Esophagus muscularis mucosa (tissue), 4 donors: ENCODE measurements around the gene EMSY. TPM values are rescaled to one million over a fixed set of nuclear protein-coding genes. Genes with fewer than 3 reads are reported as not detected.

Experiments
- DNase-seq: peaks from one replicate; pipeline ENCODE4 v3.0.0-alpha.2; 2017; ENCODE audit errors: extremely low spot score
- H3K27ac ChIP-seq, 4 donors: fragments of 200-600 bp; sonication (generic); replicated peaks in 1 of 4; 1 replicate in 3 of 4; 2 replicates in 1 of 4; pipeline ENCODE4 v1.5.1; 2016 to 2019; ENCODE audit warnings: mild to moderate bottlenecking in 1 of 4
- H3K27me3 ChIP-seq, 4 donors: fragments of 200-600 bp; sonication (generic); one replicate each; pipeline versions ENCODE4 v1.5.1 to v1.6.0; 2016 to 2019
- H3K36me3 ChIP-seq, 4 donors: fragments of 200-600 bp; sonication (generic); one replicate each; pipeline ENCODE4 v1.5.1; 2016 to 2019
- H3K4me1 ChIP-seq, 4 donors: fragments of 200-600 bp; sonication (generic); one replicate each; pipeline ENCODE4 v1.5.1; 2016 to 2019
- H3K4me3 ChIP-seq, 4 donors: fragments of 200-600 bp; sonication (generic); 1 replicate in 2 of 4; 2 replicates in 2 of 4; pipeline ENCODE4 v1.5.1; 2016 to 2019; ENCODE audit warnings: mild to moderate bottlenecking in 4 of 4, moderate library complexity in 1 of 4
- H3K9me3 ChIP-seq, 4 donors: fragments of 200-600 bp; sonication (generic); 1 replicate in 3 of 4; 2 replicates in 1 of 4; pipeline ENCODE4 v1.5.1; 2016 to 2019
- EP300 ChIP-seq: sonication (generic); formaldehyde crosslinking; IDR thresholded peaks from one replicate; pipeline ENCODE4 v1.6.1; 2017; ENCODE audit warnings: antibody characterized with exemption
- POLR2A ChIP-seq: fragments of 450-650 bp; IDR thresholded peaks from one replicate; pipeline ENCODE4 v1.6.1; 2017; ENCODE audit warnings: antibody characterized with exemption, moderate library complexity, mild to moderate bottlenecking, low read depth
- POLR2AphosphoS5 ChIP-seq, 2 donors: sonication (generic); formaldehyde crosslinking; IDR thresholded peaks; one replicate each; pipeline ENCODE4 v1.6.1; 2017; ENCODE audit warnings: antibody characterized with exemption in 2 of 2
- WGBS: methylation state at CpG from one replicate; pipeline ENCODE4 v1.1.5; 2018; 5-methylcytosine and 5-hydroxymethylcytosine counted together
- intact Hi-C: fragments of 100-400 bp; cut with DNase I; formaldehyde crosslinking; loops from one replicate; pipeline ENCODE4 v1.15.1; 2023
- total RNA-seq, 4 donors: library from RNA; depleted of rRNA; stranded (reverse); fragments of >200 nt; gene quantifications; one replicate each; pipeline versions ENCODE4 v1.1.0 to v1.2.1, GENCODE V29; 2016
- TF ChIP-seq, protein P1 (sequence below), 3 experiments: fragments of 200-600 bp in 2 of 3; fragments of 450-650 bp in 1 of 3; sonication (generic) in 2 of 3; IDR thresholded peaks; one replicate each; pipeline ENCODE4 v1.5.1; 2017 to 2019; ENCODE audit warnings: antibody characterized with exemption in 3 of 3, mild to moderate bottlenecking in 2 of 3, moderate library complexity in 1 of 3

Gene EMSY
- total RNA-seq, 4 donors from 2014 or later = 17.1 to 34.6 (median 27.6) TPM

DNA sequence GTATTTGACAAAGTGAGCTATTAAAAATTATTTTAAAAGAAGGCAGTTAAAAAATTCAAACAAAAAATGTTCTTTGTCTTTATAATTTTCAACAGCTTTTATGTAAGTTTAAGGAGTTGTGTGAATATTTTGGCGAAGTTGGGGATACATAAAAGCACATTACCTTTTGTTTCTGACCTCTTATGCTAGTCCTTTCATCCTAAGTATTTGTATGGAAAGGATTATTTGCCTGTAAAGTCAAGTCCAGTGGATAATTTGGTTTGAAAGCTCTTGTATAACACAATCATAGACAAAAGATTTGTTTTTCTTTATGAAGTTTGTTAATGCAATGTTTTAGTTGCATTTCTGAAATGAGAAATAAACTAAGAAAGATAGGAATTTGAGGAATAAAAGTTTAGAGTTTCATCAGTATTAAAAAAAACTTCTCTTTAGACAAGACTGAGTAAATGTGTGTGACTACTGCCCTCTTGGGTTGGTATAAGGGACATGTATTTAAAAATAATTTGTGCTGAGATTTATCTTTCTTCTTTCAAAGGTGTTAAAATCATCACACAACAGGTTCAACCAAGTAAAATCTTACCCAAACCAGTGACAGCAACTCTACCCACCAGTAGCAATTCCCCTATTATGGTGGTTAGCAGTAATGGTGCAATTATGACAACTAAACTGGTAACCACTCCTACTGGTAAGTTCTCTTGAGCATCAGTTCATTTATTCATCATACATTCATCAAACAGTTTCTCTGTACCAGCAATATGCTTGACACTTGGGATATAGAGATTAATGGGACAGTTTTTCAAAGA lies 68.2 kb downstream of the EMSY start:
- no peaks in the 10 kb centered on the region for H3K27me3 ChIP-seq
- no peaks in the 10 kb centered on the region for H3K9me3 ChIP-seq
- H3K36me3 ChIP-seq = peaks cover 0 to 37% (median 13%) of the 10 kb centered on the region in 4 donors
- WGBS = 39% methylated on average over 1 of the region's 1 CpG
- no peak overlapping the region for H3K4me3 ChIP-seq
- H3K4me1 ChIP-seq = peaks cover 2 to 9% (median 4%) of the 10 kb centered on the region in 4 donors
- intact Hi-C loops = no loop called here
- H3K27ac ChIP-seq = no peak overlapping the region
- TF ChIP-seq POLR2AphosphoS5 (IDR thresholded peaks at IDR 0.05) = no peak
- TF ChIP-seq, protein P1, sequence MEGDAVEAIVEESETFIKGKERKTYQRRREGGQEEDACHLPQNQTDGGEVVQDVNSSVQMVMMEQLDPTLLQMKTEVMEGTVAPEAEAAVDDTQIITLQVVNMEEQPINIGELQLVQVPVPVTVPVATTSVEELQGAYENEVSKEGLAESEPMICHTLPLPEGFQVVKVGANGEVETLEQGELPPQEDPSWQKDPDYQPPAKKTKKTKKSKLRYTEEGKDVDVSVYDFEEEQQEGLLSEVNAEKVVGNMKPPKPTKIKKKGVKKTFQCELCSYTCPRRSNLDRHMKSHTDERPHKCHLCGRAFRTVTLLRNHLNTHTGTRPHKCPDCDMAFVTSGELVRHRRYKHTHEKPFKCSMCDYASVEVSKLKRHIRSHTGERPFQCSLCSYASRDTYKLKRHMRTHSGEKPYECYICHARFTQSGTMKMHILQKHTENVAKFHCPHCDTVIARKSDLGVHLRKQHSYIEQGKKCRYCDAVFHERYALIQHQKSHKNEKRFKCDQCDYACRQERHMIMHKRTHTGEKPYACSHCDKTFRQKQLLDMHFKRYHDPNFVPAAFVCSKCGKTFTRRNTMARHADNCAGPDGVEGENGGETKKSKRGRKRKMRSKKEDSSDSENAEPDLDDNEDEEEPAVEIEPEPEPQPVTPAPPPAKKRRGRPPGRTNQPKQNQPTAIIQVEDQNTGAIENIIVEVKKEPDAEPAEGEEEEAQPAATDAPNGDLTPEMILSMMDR (IDR thresholded peaks at IDR 0.05) = peak; percentile 21 to 37 (median 26)
- no peak for DNase-seq

DNA sequence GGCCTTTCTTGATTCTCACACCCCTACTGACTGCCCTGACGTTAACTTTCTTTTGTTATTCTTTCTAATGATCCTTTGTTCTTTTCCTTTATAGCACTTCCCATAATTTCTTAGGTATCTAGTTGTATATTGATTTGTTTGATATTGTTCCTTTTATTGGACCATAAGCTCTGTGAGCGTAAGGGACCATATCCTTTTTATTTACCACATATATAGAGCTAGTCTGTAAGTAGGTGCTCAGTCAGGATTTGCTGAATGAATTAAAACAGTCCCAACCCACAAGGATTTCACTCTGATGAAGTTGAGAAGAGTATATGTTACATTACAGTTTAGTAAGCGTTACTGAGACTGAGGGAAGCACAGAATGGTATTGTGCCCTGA lies 68.8 kb downstream of the EMSY start:
- H3K36me3 ChIP-seq = peaks cover 3 to 37% (median 12%) of the 10 kb centered on the region in 4 donors
- H3K4me3 ChIP-seq = no peak overlapping the region
- WGBS = 90% methylated on average over 3 of the region's 3 CpGs
- H3K4me1 ChIP-seq = peaks cover 2 to 9% (median 4%) of the 10 kb centered on the region in 4 donors
- DNase-seq = no peak
- intact Hi-C loops = no loop called here
- no peak overlapping the region for H3K27ac ChIP-seq
- H3K27me3 ChIP-seq = no peaks in the 10 kb centered on the region
- no peaks in the 10 kb centered on the region for H3K9me3 ChIP-seq
- TF ChIP-seq, protein P1 (IDR thresholded peaks at IDR 0.05) = no peak
- TF ChIP-seq POLR2AphosphoS5 (IDR thresholded peaks at IDR 0.05) (no peak), POLR2A (no peak), EP300 (no peak)

DNA sequence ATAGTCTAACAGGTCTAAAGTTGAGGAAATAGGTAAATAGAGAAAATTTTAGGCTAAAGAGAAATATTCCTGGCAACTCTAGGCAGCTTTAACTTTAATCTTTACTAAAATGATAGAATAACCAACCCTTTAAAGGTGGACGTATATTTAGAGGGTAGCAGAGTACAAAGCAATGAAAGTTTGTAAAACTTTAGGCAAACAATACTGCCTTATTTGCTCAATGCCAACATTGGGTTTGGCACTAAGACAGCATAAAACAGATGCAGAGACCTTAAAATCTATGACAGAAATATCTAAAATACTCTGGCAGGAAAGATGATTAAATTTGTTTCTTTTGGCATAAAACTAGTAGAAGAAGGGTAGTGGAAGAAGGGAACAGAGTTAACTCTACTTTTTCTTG lies 70.7 kb downstream of the EMSY start:
- no peak overlapping the region for H3K27ac ChIP-seq
- H3K9me3 ChIP-seq = no peaks in the 10 kb centered on the region
- intact Hi-C loops = no loop called here
- no peaks in the 10 kb centered on the region for H3K27me3 ChIP-seq
- H3K4me3 ChIP-seq = no peak overlapping the region
- H3K36me3 ChIP-seq = peaks cover 7 to 41% (median 15%) of the 10 kb centered on the region in 4 donors
- peaks cover 2 to 9% (median 3%) of the 10 kb centered on the region in 4 donors for H3K4me1 ChIP-seq
- TF ChIP-seq, protein P1 (IDR thresholded peaks at IDR 0.05) = no peak
- TF ChIP-seq EP300 (no peak), POLR2A (no peak), POLR2AphosphoS5 (IDR thresholded peaks at IDR 0.05) (no peak)
- 74% methylated on average over 1 of the region's 1 CpG for WGBS
- DNase-seq = no peak

DNA sequence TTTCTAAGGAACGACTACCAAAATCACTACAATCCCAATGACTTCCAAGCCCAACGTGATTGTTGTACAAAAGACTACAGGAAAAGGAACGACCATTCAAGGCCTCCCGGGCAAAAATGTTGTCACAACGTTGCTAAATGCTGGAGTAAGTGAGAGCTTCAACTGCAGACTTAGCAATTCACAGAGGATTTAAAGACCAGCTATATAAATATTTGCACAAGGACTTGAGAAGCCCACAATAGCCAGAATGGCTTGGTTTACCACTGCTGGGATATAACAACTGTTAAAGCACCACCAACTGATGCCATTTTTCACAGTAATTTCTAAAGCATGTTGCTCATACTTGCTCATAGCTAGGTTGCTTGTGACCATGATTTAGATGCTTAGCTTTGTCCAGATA lies 78.3 kb downstream of the EMSY start:
- no peak overlapping the region for H3K4me3 ChIP-seq
- DNase-seq = no peak
- no peaks in the 10 kb centered on the region for H3K27me3 ChIP-seq
- peaks cover 0 to 7% (median 6%) of the 10 kb centered on the region in 4 donors for H3K4me1 ChIP-seq
- TF ChIP-seq POLR2AphosphoS5 (IDR thresholded peaks at IDR 0.05) (no peak), POLR2A (no peak), EP300 (no peak)
- TF ChIP-seq, protein P1 (IDR thresholded peaks at IDR 0.05) = no peak
- WGBS = 72% methylated on average over 5 of the region's 5 CpGs
- intact Hi-C loops = no loop called here
- H3K27ac ChIP-seq = no peak overlapping the region
- H3K36me3 ChIP-seq = peaks cover 4 to 47% (median 18%) of the 10 kb centered on the region in 4 donors
- no peaks in the 10 kb centered on the region for H3K9me3 ChIP-seq
